Measurements from ENCODE around the gene DIO3. TPM values are rescaled to one million over a fixed set of nuclear protein-coding genes. Genes with fewer than 3 reads are reported as not detected.
"Not testable (repeated sequence)": the region's sequence is repeated elsewhere in the genome, so short reads cannot be mapped to it uniquely, and the experiment has no call there.

Gene DIO3
- total RNA-seq, 1 donor from 2014 or later: 0.47 TPM

GRCh38 chr14:101542391-101542790 is 18.9 kb upstream of the DIO3 start:
- no peak for DNase-seq (ENCODE audit: low spot score)

GRCh38 chr14:101543814-101544213 is 17.5 kb upstream of the DIO3 start:
- no peak for DNase-seq (ENCODE audit: low spot score)

- no peak for DNase-seq (ENCODE audit: low spot score)
These were observed 16.7 kb upstream of the DIO3 start for GRCh38 chr14:101544550-101544949.

- no peak for DNase-seq (ENCODE audit: low spot score)
These were observed 14.6 kb upstream of the DIO3 start for GRCh38 chr14:101546706-101547105.

GRCh38 chr14:101547107-101547738 is 14.1 kb upstream of the DIO3 start:
- DNase-seq (ENCODE audit: low spot score): no peak

GRCh38 chr14:101547961-101548669 is 13.2 kb upstream of the DIO3 start:
- no peak for DNase-seq (ENCODE audit: low spot score)

GRCh38 chr14:101548710-101549109 is 12.6 kb upstream of the DIO3 start:
- no peak for DNase-seq (ENCODE audit: low spot score)

- no peak for DNase-seq (ENCODE audit: low spot score)
These were observed 12.1 kb upstream of the DIO3 start for GRCh38 chr14:101549154-101549553.

GRCh38 chr14:101550202-101550912 is 10.9 kb upstream of the DIO3 start:
- not testable (repeated sequence) for DNase-seq (ENCODE audit: low spot score)

GRCh38 chr14:101551729-101552595 is 9.3 kb upstream of the DIO3 start:
- no peak for DNase-seq (ENCODE audit: low spot score)

GRCh38 chr14:101552786-101553231 is 8.5 kb upstream of the DIO3 start:
- DNase-seq (ENCODE audit: low spot score): no peak

- no peak for DNase-seq (ENCODE audit: low spot score)
These were observed 7.9 kb upstream of the DIO3 start for GRCh38 chr14:101553393-101553792.

- no peak for DNase-seq (ENCODE audit: low spot score)
These were observed 7.4 kb upstream of the DIO3 start for GRCh38 chr14:101553931-101554330.

- no peak for DNase-seq (ENCODE audit: low spot score)
These were observed 6.2 kb upstream of the DIO3 start for GRCh38 chr14:101554991-101555668.

- not testable (repeated sequence) for DNase-seq (ENCODE audit: low spot score)
These were observed 5.6 kb upstream of the DIO3 start for GRCh38 chr14:101555669-101556043.

GRCh38 chr14:101556131-101556530 is 5.2 kb upstream of the DIO3 start:
- no peak for DNase-seq (ENCODE audit: low spot score)

- no peak for DNase-seq (ENCODE audit: low spot score)
These were observed 4.6 kb upstream of the DIO3 start for GRCh38 chr14:101556566-101557320.

GRCh38 chr14:101557321-101557695 is 4.0 kb upstream of the DIO3 start:
- DNase-seq (ENCODE audit: low spot score): no peak

GRCh38 chr14:101557811-101558738 is 3.2 kb upstream of the DIO3 start:
- no peak for DNase-seq (ENCODE audit: low spot score)

Data from ureter (tissue), 1 donor.